Stimulated activated CD4-positive, alpha-beta T cell treated with anti-CD3 and anti-CD28 coated beads, Interleukin-1b, Interleukin-23, amount 100 ng/mL, for 48 hours (primary cell): ENCODE data around the gene WDR89.
"Not testable (repeated sequence)": the region's sequence is repeated elsewhere in the genome, so short reads cannot be mapped to it uniquely, and the experiment has no call there.

Experiments used
- DNase-seq: peaks from one replicate; pipeline ENCODE4 v3.0.0-alpha.2; 2020

Gene WDR89

DNA sequence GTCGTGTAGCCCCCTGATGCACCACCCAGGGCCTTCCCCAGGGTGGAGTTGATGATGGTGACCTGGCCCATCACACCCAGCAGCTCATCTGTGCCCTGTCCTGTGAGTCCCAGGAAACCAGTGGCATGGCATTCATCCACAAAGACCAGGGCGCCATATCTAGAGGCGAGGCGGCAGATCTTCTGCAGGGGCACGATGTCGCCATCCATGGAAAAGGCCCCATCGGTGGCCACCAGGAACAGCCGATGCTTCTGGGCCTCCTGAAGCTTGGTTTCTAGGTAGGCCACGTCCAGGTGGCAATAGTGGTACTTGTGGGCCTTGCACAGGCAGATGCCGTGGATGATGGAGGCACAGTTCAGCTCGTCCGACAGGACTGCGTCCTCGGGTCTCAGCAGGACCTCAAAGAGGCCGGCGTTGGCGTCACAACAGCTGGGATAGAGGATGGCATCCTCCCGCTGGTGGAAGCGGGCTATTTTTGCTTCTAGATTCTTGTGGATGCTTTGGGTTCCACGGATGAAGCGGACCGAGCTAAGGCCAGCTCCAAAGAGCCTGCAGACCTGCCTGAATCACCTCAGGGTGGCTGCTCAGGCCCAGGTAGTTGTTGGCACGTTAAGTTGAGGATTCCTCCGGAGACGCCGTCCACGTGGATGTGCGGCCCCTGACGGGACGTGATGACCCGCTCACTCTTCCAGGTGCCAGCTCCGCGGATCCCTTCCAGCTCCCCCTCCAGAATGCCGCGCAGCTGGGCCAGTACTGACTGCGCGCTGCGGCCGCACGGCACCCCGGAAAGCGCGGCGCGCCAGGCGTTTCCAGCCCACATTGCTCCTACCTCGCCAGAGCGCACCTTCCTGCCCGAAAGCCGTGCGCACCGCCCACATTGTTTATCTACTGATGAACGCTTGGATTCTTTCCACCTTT, 47.0 kb downstream of the WDR89 start:
- DNase-seq, result no peak

DNA sequence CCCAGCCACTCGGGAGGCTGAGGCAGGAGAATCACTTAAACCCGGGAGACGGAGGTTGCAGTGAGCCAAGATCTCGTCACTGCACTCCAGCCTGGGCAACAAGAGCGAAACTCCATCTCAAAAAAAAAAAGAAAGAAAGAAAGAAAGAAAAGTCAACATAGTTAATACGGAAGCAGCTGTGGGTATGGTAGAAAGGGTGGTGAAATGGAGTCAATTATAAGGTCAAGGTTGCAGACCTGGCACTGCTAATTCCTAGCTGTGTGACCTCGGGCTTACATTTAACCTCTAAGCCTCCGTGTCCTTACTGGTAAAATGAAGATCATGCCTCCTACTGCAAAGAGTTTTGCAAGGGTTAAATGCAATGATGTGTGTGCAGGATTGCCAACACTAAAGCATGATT, 58.6 kb downstream of the WDR89 start:
- not testable (repeated sequence) for DNase-seq

DNA sequence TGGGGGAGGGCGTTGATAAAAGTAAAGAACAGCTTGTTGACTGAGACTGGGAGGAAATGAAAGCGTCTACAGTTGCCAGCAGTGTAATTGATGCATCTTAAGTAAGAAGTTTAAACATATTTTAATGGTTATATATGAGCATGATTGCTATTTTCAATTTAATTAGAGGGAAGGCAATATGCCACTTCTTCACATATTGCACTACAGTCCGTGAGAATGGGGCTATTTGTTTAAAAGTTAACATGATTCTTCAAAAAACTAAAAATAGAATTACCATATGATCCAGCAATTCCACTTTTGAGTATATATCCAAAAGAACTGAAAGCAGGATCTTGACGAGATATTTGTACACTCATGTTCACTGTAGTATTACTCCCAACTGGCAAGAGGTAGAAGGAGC, 60.2 kb downstream of the WDR89 start:
- DNase-seq, result no peak

DNA sequence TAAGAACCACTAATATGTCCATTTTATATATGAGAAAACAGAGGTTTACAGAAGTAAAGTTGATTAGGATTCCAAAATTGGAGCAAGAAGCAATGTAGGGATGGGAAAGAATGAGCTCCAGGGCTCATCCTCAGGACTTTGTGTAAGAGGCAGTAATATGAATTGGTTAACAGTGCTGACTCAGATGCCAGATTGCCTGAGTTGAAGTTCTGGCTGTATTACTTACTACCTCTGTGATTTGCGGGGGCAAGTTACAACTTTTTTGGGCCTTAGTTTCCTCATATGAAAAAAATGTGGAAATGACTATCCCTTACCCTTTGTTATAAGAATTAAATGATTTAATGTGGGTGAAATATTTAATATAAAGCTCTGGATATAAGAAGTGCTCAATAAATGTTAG, 63.4 kb downstream of the WDR89 start:
- DNase-seq, result no peak

DNA sequence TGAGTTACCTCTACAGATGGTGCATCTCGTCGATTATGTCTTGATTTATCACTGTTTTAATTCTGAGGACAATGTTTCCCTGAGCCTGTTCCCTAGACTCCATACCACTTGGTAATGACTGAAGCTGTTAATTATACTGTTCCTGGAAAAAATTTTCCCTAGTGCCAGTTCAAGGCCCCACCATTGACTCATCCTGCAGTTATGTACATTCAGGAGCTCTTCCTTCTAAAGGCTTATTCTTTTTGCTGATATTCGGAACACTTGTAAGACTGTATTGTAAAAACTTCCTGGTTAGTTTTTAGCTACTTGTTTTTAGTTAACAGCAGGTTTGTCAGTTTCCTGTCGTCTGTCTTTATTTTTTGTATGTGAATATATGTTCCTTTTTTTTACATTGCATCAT, 68.1 kb downstream of the WDR89 start:
- DNase-seq, result no peak

DNA sequence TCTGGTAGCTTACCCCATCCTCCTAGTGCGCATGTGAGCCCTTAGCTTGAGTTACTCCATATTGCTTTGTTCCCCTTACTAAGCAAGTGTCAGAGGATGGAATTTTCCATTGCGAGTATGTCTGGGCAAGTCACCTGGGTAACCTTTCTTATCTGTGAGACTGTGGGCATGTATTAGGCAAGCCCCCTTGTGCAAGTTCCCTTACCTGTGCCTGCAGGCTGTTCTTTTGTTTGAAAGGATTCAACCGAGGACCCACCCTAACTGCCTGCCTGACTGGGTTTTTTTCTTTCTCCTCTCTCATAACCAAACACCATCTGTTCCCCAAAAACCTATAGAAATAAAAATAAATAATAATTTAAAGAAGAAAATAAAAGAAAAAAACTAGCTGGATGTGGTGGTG, 76.2 kb downstream of the WDR89 start:
- no peak for DNase-seq

DNA sequence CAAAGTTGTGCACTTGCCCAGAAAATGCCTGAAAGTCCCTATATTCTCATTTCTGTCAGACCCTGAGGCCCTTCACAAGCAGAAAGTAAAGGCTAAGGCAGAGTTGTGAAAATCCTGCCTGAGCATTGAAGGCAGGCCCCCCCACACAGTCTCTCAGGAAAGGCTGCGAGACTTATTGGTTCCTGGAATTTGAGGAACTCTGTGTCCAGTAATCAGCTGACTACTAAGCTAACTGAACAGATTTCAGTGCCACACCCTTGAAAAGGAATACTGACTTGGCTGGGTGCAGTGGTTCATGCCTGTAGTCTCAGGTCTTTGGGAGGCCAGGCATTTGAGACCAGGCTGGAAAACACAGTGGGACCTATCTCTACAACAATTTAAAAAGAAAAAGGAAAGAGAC, 77.4 kb downstream of the WDR89 start:
- DNase-seq, result no peak

DNA sequence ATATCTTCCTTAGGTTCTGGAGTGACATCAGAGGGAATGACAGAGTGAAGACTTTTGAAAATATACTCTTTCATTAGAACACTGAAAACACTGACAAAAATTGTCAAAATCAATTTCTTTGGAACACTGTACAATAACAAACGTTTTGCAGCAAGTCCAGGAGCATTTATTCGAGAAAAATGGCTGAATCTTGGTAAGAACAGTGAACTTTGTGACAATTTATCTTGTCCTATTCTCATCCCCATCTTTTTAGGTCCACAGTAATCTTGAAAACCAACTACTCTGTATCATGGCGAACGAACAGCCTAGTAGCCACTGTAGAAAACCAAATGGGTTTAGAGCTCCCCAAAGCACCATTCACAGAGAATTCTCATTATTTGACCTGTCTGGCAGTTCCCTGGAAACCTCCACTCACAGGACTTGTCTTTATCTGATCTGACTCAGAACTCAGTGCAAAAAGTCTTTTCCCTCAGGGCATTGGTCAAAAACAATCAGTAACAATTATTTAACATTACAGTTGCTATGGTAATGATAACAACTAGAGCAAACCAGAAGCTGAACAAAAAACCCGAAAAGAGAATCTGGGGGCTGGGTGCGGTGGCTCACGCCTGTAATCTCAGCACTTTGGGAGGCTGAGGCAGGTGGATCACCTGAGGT, 78.2 kb downstream of the WDR89 start:
- no peak for DNase-seq

DNA sequence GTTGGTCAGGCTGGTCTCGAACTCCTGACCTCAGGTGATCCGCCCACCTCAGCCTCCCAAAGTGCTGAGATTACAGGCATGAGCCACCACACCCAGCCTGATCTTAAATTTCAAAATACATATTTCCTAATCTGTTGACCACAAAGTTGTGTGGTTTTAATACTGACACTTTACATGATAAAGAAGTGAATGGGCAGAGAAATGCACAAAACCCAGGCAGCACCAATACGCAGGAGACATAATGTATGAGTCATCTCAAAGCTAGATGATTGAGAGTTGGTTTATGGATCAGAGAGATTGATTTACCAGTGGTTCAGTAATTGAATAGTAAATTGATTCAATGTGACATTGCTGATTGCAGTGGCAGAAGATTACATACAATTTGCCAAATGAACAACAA, 79.3 kb downstream of the WDR89 start:
- DNase-seq, result no peak

DNA sequence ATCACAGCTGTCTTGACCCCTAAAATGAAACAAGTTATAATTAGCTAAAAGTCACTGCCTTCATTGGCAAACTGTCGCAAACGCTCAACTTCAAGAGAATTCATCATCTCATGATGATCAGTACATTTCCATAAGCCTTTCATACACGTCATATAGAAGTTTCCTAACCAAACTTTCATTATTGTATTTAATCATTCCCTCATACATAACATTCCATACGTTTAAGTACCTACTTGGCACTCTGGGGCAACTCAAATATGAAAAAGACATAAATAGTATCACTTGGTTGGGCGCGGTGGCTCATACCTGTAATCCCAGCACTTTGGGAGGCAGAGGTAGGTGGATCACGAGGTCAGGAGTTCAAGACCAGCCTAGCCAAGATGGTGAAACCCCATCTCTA, 86.1 kb downstream of the WDR89 start:
- peak; percentile 23 for DNase-seq

DNA sequence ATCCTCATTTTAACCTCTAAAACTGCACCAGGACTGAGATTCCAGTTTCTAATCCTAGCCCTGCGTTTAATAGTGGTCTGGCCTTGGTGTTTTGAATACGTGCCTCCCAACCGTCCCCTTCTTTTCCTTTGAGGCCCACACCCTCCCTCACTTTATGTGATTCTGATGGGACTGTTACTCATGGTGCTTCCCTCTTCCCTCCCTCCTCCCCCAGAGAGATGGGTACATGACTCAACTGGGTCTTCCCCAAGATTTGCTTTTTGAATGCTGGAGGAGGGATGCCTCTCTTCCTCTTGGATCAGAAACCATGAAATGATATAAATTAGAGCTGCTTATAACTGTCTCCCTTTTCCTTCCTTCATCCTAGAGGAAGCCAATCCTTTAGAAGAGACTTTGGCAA, 90.3 kb downstream of the WDR89 start:
- DNase-seq, result no peak

DNA sequence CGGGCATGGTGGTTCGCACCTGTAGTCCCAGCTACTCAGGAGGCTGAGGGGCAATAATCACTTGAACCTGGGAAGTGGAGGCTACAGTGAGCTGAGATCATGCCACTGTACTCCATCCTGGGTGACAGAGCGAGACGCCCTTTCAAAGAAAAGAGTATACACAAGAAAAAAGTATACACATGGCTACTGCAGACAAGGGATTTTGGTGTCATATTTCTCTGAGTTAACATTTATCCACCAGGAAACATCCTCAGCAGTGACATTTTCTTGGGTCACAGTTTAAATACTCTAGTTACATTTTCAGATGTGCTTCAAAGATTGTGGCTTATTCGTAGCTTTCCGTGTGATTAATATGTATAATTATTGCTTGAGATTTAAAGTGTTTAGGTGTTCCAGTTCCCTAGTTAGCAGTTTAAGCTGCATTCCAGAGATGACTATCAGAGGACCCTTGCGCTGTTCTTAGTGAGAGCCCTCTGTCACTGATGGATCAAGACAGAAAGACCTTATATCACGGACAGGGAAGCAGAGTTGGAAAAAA, 93.8 kb downstream of the WDR89 start:
- DNase-seq, result no peak
